A549 (cell line): ENCODE data around the gene CSTPP1. TPM values are rescaled to one million over a fixed set of nuclear protein-coding genes. Genes with fewer than 3 reads are reported as not detected.

Source experiments
- ATAC-seq, 2 experiments: fragments of 200-7000 bp in 1 of 2; fragments of >200 bp in 1 of 2; cut with Nextera tagmentation in 1 of 2; cut with Tn5 transposase in 1 of 2; 3 replicates each; pipeline versions ENCODE4 v1.8.0 to v1.9.1; 2018 to 2020; ENCODE audit warnings: mild to moderate bottlenecking in 1 of 2, moderate library complexity in 1 of 2
- CTCF ChIA-PET: fragments of 300-600 bp; sonication (Branson Sonifier 250); formaldehyde crosslinking; extraction: SDS; loops from one replicate; lab custom pipeline; 2021; ENCODE audit warnings: antibody characterized with exemption, inconsistent platforms; lab: Yijun Ruan, JAX
- POLR2A ChIA-PET: fragments of 350-600 bp; formaldehyde crosslinking; extraction: SDS; loops from one replicate; lab custom pipeline; 2021; ENCODE audit warnings: antibody characterized with exemption, inconsistent platforms; lab: Yijun Ruan, JAX
- DNase-seq, 2 experiments: peaks; one replicate each; pipeline versions ENCODE4 v3.0.0 to v3.0.0-alpha.2; 2011 to 2016; ENCODE audit warnings: low read depth in 1 of 2, low spot score in 1 of 2
- FAIRE-seq: peaks from 2 replicates; lab custom pipeline; 2011; peaks lifted over from hg19 to GRCh38; lab: Jason Lieb, UNC
- H3K27ac ChIP-seq, 2 experiments: fragments of >200 bp; sonication (Bioruptor Twin); formaldehyde crosslinking; 3 replicates each; pipeline ENCODE4 v1.5.1; 2016 to 2017
- H3K4me1 ChIP-seq: fragments of >200 bp; sonication (Bioruptor Twin); formaldehyde crosslinking; 3 replicates; pipeline ENCODE4 v1.6.1; 2016
- H3K4me2 ChIP-seq: fragments of >200 bp; sonication (Bioruptor Twin); formaldehyde crosslinking; 3 replicates; pipeline ENCODE4 v1.6.1; 2016
- H3K4me3 ChIP-seq: fragments of >200 bp; sonication (Bioruptor Twin); formaldehyde crosslinking; 3 replicates; pipeline ENCODE4 v1.5.1; 2016
- H3K9me3 ChIP-seq: fragments of >200 bp; sonication (Bioruptor Twin); formaldehyde crosslinking; 3 replicates; pipeline ENCODE4 v1.6.1; 2016
- CEBPB ChIP-seq, 2 experiments: fragments of >200 bp in 1 of 2; sonication (Bioruptor Twin) in 1 of 2; formaldehyde crosslinking in 1 of 2; IDR thresholded peaks; 2 replicates each; pipeline ENCODE4 v1.6.1; 2012 to 2016
- CHD2 ChIP-seq: fragments of 150-350 bp; IDR thresholded peaks from 2 replicates; pipeline ENCODE4 v1.6.1; 2014; ENCODE audit warnings: low read length; ENCODE audit not compliant: partially characterized antibody
- E2F6 ChIP-seq: IDR thresholded peaks from 2 replicates; pipeline ENCODE4 v1.6.1; 2012; ENCODE audit warnings: low read depth, borderline replicate concordance
- EHF ChIP-seq: fragments of 250-450 bp; sonication (Bioruptor Pico); IDR thresholded peaks from 2 replicates; pipeline ENCODE4 v1.5.0; 2020; ENCODE audit warnings: mild to moderate bottlenecking
- EHMT2 ChIP-seq: fragments of 200-600 bp; sonication (generic); IDR thresholded peaks from 2 replicates; pipeline ENCODE4 v1.6.1; 2016; ENCODE audit warnings: antibody characterized with exemption, low read depth, mild to moderate bottlenecking, moderate library complexity
- EP300 ChIP-seq, 2 experiments: fragments of >200 bp; sonication (Bioruptor Twin); formaldehyde crosslinking; IDR thresholded peaks; 2 replicates in 1 of 2; 3 replicates in 1 of 2; pipeline ENCODE4 v1.6.1; 2016 to 2017
- FOXS1 ChIP-seq: fragments of 250-450 bp; sonication (Bioruptor Pico); IDR thresholded peaks from 2 replicates; pipeline ENCODE4 v1.5.0; 2020; ENCODE audit warnings: mild to moderate bottlenecking, moderate library complexity
- JUNB ChIP-seq: fragments of >200 bp; sonication (Bioruptor Twin); formaldehyde crosslinking; IDR thresholded peaks from 2 replicates; pipeline ENCODE4 v1.6.1; 2016
- MAFK ChIP-seq: fragments of 450-650 bp; IDR thresholded peaks from 2 replicates; pipeline ENCODE4 v1.6.1; 2014; ENCODE audit not compliant: partially characterized antibody
- MAZ ChIP-seq: fragments of 150-350 bp; IDR thresholded peaks from 2 replicates; pipeline ENCODE4 v1.6.1; 2014; ENCODE audit warnings: antibody characterized with exemption, low read depth, low read length, borderline replicate concordance
- NR3C1 ChIP-seq: fragments of >200 bp; sonication (Bioruptor Twin); formaldehyde crosslinking; IDR thresholded peaks from 3 replicates; pipeline ENCODE4 v1.6.1; 2017
- RAD21 ChIP-seq, 2 experiments: fragments of >200 bp in 1 of 2; sonication (Bioruptor Twin) in 1 of 2; formaldehyde crosslinking in 1 of 2; IDR thresholded peaks in 1 of 2; conservative IDR thresholded peaks in 1 of 2; 2 replicates in 1 of 2; 3 replicates in 1 of 2; pipeline ENCODE4 v1.6.1; 2012 to 2018; ENCODE audit warnings: inconsistent platforms in 1 of 2
- RARB ChIP-seq: fragments of 250-450 bp; sonication (Bioruptor Pico); IDR thresholded peaks from 2 replicates; pipeline ENCODE4 v1.8.0; 2021; ENCODE audit warnings: mild to moderate bottlenecking, moderate library complexity
- RFX5 ChIP-seq: fragments of 450-650 bp; IDR thresholded peaks from 2 replicates; pipeline ENCODE4 v1.7.1; 2014; ENCODE audit warnings: antibody characterized with exemption, mild to moderate bottlenecking, moderate library complexity
- SREBF2 ChIP-seq: fragments of 450-650 bp; IDR thresholded peaks from 2 replicates; pipeline ENCODE4 v1.6.1; 2014; ENCODE audit warnings: mild to moderate bottlenecking, moderate library complexity
- TFCP2L1 ChIP-seq: fragments of 250-450 bp; sonication (Bioruptor Pico); IDR thresholded peaks from 2 replicates; pipeline ENCODE4 v1.5.0; 2021; ENCODE audit warnings: mild to moderate bottlenecking
- ZC3H11A ChIP-seq: fragments of 450-650 bp; IDR thresholded peaks from 2 replicates; pipeline ENCODE4 v1.6.1; 2014; ENCODE audit warnings: antibody characterized with exemption, mild to moderate bottlenecking
- WGBS: methylation state at CpG from one replicate; pipeline ENCODE4 v1.1.6; 2017; ENCODE audit errors: missing lambda C conversion rate; 5-methylcytosine and 5-hydroxymethylcytosine counted together
- polyA plus RNA-seq, 4 experiments: library from polyadenylated mRNA; depleted of rRNA in 3 of 4; stranded (reverse); fragments of >200 nt; fragmentation: RNase III in 1 of 4; extraction: RNeasy Plus Mini Kit Qiagen cat#74134 plus additional on column Dnase treatment in 1 of 4; gene quantifications; 2 replicates in 3 of 4; 3 replicates in 1 of 4; pipeline ENCODE4 v1.2.3, GENCODE V29; 2011 to 2017
- TF ChIP-seq, protein P1 (sequence below): fragments of 250-450 bp; sonication (Bioruptor Pico); IDR thresholded peaks from 2 replicates; pipeline ENCODE4 v1.5.0; 2021; ENCODE audit warnings: mild to moderate bottlenecking, moderate library complexity, borderline replicate concordance
- TF ChIP-seq, protein P2 (sequence below): fragments of 450-650 bp; IDR thresholded peaks from 2 replicates; pipeline ENCODE4 v1.6.1; 2014; ENCODE audit warnings: antibody characterized with exemption
- TF ChIP-seq, protein P3 (sequence below): IDR thresholded peaks from 2 replicates; pipeline ENCODE4 v1.6.1; 2012
- TF ChIP-seq, protein P4 (sequence below): fragments of 250-450 bp; sonication (Bioruptor Pico); IDR thresholded peaks from 2 replicates; pipeline ENCODE4 v1.5.0; 2020; ENCODE audit warnings: low read depth, mild to moderate bottlenecking, moderate library complexity

Gene CSTPP1
- polyA plus RNA-seq, 2 of the 4 experiments (the other 2 are of a cell fraction), result 31.5 to 34.5 TPM

GRCh38 chr11:47109051-47109726 lies 172.6 kb downstream of the CSTPP1 start:
- Histone ChIP-seq H3K4me3 (no peak overlapping the region), H3K4me1 (no peaks in the 10 kb centered on the region), H3K4me2 (no peak overlapping the region), H3K9me3 (no peaks in the 10 kb centered on the region), H3K27ac (no peak overlapping the region)
- no peak for ATAC-seq
- ChIA-PET POLR2A (interaction anchor here (0.6 kb wide), 1 partner anchor 733 kb away, joined by 3 read pairs; no protein-coding TSS in a partner anchor), CTCF (interaction anchor here (0.6 kb wide), 1 partner anchor 22 kb away, joined by 3 read pairs; no protein-coding TSS in a partner anchor)
- TF ChIP-seq, protein P1, sequence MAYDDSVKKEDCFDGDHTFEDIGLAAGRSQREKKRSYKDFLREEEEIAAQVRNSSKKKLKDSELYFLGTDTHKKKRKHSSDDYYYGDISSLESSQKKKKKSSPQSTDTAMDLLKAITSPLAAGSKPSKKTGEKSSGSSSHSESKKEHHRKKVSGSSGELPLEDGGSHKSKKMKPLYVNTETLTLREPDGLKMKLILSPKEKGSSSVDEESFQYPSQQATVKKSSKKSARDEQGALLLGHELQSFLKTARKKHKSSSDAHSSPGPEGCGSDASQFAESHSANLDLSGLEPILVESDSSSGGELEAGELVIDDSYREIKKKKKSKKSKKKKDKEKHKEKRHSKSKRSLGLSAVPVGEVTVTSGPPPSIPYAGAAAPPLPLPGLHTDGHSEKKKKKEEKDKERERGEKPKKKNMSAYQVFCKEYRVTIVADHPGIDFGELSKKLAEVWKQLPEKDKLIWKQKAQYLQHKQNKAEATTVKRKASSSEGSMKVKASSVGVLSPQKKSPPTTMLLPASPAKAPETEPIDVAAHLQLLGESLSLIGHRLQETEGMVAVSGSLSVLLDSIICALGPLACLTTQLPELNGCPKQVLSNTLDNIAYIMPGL (CRISPR knock-in tag), result no peak
- TF ChIP-seq FOXS1 (no peak), E2F6 (no peak), ZC3H11A (no peak), RFX5 (no peak), EP300 (IDR thresholded peaks at IDR 0.05) (no peak), EHMT2 (no peak), TFCP2L1 (no peak)
- TF ChIP-seq, protein P2, sequence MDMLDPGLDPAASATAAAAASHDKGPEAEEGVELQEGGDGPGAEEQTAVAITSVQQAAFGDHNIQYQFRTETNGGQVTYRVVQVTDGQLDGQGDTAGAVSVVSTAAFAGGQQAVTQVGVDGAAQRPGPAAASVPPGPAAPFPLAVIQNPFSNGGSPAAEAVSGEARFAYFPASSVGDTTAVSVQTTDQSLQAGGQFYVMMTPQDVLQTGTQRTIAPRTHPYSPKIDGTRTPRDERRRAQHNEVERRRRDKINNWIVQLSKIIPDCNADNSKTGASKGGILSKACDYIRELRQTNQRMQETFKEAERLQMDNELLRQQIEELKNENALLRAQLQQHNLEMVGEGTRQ, result no peak
- TF ChIP-seq, protein P3, sequence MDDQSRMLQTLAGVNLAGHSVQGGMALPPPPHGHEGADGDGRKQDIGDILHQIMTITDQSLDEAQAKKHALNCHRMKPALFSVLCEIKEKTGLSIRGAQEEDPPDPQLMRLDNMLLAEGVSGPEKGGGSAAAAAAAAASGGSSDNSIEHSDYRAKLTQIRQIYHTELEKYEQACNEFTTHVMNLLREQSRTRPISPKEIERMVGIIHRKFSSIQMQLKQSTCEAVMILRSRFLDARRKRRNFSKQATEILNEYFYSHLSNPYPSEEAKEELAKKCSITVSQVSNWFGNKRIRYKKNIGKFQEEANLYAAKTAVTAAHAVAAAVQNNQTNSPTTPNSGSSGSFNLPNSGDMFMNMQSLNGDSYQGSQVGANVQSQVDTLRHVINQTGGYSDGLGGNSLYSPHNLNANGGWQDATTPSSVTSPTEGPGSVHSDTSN, result no peak
- DNase-seq, result no peak
- FAIRE-seq, result no peak
- WGBS, result 80% methylated on average over 6 of the region's 6 CpGs

GRCh38 chr11:47109727-47110246 lies 173.2 kb downstream of the CSTPP1 start:
- no peaks in the 10 kb centered on the region for H3K4me1 ChIP-seq
- no peak overlapping the region for H3K4me3 ChIP-seq
- TF ChIP-seq JUNB (no peak), TFCP2L1 (no peak), RAD21 (conservative IDR thresholded peaks at IDR 0.05 in 1 of 2, IDR thresholded peaks at IDR 0.05 in 1 of 2) (no peak), EHMT2 (no peak), MAZ (no peak), E2F6 (no peak), RARB (CRISPR knock-in tag) (no peak), EHF (no peak), MAFK (no peak), NR3C1 (no peak), CHD2 (no peak), SREBF2 (no peak), CEBPB (IDR thresholded peaks at IDR 0.05) (no peak), FOXS1 (no peak)
- TF ChIP-seq, protein P4, sequence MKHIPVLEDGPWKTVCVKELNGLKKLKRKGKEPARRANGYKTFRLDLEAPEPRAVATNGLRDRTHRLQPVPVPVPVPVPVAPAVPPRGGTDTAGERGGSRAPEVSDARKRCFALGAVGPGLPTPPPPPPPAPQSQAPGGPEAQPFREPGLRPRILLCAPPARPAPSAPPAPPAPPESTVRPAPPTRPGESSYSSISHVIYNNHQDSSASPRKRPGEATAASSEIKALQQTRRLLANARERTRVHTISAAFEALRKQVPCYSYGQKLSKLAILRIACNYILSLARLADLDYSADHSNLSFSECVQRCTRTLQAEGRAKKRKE, result no peak
- ChIA-PET POLR2A (no interaction called here), CTCF (no interaction called here)
- H3K9me3 ChIP-seq, result no peaks in the 10 kb centered on the region
- no peak overlapping the region for H3K4me2 ChIP-seq
- H3K27ac ChIP-seq, result no peak overlapping the region
- no peak for DNase-seq
- FAIRE-seq, result no peak
- WGBS, result 86% methylated on average over 3 of the region's 3 CpGs
- no peak for ATAC-seq
